ENCODE measurements around the gene BCL2. TPM values are rescaled to one million over a fixed set of nuclear protein-coding genes. Genes with fewer than 3 reads are reported as not detected.

The BCL2 gene
- total RNA-seq, 1 experiment from 2014 or later, result 2.6 TPM

DNA sequence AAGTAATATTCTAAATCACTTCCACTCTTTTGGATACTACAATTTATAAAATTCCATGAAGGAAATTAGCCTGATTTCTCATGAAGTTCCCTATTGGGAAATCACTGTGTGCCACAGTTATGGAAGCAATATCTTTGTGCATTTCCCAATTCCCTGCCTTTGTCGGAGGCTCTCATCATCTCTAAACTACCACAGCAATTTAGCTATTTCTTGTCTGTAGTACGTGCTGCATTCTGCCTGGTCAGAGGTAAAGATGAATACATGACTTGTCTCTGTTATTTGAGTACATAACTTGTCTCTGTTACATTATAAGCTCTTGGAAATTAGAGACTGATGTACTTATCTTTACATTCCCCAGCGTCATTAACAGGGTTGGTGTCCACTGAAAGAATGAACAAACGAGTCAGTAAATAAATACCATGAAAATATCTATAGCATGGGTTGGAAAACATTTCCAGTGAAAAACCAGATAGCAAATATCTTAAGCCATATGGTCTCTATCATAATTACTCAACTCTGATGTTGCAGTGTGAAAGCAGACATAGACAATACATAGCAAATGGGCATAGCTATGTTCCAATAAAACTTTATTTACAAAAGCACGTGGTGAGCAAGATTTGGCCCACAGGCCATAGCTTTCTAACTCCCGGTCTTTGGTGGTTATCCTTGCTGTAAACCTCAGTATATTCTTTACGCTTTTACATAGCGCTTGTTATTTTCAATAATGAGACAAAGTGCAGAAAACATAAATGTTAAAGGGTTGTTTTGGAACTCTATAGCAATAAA, 78.8 kb downstream of the BCL2 start:
- no peaks in the 10 kb centered on the region for H3K9me3 Mint-ChIP-seq
- no peak overlapping the region for H3K4me3 Mint-ChIP-seq
- no peak for ATAC-seq
- no peaks in the 10 kb centered on the region for H3K36me3 Mint-ChIP-seq
- no peaks in the 10 kb centered on the region for H3K27me3 Mint-ChIP-seq (ENCODE audit: low read depth)
- POLR2A ChIA-PET, result no interaction called here
- no peak for DNase-seq (ENCODE audit: low spot score)
- H3K4me1 Mint-ChIP-seq, result peaks cover 28% of the 10 kb centered on the region
- TF ChIP-seq ZNF138 (CRISPR knock-in tag; conservative IDR thresholded peaks at IDR 0.05) (no peak), E2F1 (CRISPR knock-in tag; IDR thresholded peaks at IDR 0.05) (no peak), FOXP1 (CRISPR knock-in tag; IDR thresholded peaks at IDR 0.05; ENCODE audit: borderline replicate concordance) (no peak), SMAD4 (CRISPR knock-in tag; IDR thresholded peaks at IDR 0.05) (no peak), CTCF (IDR thresholded peaks at IDR 0.05) (no peak), CDX4 (CRISPR knock-in tag; IDR thresholded peaks at IDR 0.05; ENCODE audit: borderline replicate concordance) (no peak), ZNF416 (CRISPR knock-in tag; IDR thresholded peaks at IDR 0.05) (no peak), GTF2I (CRISPR knock-in tag; conservative IDR thresholded peaks at IDR 0.05) (no peak), TEAD1 (CRISPR knock-in tag; IDR thresholded peaks at IDR 0.05) (no peak), ZNF396 (CRISPR knock-in tag; IDR thresholded peaks at IDR 0.05; ENCODE audit: borderline replicate concordance) (no peak), PRRX2 (CRISPR knock-in tag; IDR thresholded peaks at IDR 0.05) (no peak), ELF4 (CRISPR knock-in tag; IDR thresholded peaks at IDR 0.05; ENCODE audit: low read depth) (no peak)
- TF ChIP-seq, protein P1, sequence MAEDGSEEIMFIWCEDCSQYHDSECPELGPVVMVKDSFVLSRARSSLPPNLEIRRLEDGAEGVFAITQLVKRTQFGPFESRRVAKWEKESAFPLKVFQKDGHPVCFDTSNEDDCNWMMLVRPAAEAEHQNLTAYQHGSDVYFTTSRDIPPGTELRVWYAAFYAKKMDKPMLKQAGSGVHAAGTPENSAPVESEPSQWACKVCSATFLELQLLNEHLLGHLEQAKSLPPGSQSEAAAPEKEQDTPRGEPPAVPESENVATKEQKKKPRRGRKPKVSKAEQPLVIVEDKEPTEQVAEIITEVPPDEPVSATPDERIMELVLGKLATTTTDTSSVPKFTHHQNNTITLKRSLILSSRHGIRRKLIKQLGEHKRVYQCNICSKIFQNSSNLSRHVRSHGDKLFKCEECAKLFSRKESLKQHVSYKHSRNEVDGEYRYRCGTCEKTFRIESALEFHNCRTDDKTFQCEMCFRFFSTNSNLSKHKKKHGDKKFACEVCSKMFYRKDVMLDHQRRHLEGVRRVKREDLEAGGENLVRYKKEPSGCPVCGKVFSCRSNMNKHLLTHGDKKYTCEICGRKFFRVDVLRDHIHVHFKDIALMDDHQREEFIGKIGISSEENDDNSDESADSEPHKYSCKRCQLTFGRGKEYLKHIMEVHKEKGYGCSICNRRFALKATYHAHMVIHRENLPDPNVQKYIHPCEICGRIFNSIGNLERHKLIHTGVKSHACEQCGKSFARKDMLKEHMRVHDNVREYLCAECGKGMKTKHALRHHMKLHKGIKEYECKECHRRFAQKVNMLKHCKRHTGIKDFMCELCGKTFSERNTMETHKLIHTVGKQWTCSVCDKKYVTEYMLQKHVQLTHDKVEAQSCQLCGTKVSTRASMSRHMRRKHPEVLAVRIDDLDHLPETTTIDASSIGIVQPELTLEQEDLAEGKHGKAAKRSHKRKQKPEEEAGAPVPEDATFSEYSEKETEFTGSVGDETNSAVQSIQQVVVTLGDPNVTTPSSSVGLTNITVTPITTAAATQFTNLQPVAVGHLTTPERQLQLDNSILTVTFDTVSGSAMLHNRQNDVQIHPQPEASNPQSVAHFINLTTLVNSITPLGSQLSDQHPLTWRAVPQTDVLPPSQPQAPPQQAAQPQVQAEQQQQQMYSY (CRISPR knock-in tag; IDR thresholded peaks at IDR 0.05), result no peak
- TF ChIP-seq, protein P2, sequence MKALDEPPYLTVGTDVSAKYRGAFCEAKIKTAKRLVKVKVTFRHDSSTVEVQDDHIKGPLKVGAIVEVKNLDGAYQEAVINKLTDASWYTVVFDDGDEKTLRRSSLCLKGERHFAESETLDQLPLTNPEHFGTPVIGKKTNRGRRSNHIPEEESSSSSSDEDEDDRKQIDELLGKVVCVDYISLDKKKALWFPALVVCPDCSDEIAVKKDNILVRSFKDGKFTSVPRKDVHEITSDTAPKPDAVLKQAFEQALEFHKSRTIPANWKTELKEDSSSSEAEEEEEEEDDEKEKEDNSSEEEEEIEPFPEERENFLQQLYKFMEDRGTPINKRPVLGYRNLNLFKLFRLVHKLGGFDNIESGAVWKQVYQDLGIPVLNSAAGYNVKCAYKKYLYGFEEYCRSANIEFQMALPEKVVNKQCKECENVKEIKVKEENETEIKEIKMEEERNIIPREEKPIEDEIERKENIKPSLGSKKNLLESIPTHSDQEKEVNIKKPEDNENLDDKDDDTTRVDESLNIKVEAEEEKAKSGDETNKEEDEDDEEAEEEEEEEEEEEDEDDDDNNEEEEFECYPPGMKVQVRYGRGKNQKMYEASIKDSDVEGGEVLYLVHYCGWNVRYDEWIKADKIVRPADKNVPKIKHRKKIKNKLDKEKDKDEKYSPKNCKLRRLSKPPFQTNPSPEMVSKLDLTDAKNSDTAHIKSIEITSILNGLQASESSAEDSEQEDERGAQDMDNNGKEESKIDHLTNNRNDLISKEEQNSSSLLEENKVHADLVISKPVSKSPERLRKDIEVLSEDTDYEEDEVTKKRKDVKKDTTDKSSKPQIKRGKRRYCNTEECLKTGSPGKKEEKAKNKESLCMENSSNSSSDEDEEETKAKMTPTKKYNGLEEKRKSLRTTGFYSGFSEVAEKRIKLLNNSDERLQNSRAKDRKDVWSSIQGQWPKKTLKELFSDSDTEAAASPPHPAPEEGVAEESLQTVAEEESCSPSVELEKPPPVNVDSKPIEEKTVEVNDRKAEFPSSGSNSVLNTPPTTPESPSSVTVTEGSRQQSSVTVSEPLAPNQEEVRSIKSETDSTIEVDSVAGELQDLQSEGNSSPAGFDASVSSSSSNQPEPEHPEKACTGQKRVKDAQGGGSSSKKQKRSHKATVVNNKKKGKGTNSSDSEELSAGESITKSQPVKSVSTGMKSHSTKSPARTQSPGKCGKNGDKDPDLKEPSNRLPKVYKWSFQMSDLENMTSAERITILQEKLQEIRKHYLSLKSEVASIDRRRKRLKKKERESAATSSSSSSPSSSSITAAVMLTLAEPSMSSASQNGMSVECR (CRISPR knock-in tag; IDR thresholded peaks at IDR 0.05; ENCODE audit: borderline replicate concordance), result no peak
- TF ChIP-seq, protein P3, sequence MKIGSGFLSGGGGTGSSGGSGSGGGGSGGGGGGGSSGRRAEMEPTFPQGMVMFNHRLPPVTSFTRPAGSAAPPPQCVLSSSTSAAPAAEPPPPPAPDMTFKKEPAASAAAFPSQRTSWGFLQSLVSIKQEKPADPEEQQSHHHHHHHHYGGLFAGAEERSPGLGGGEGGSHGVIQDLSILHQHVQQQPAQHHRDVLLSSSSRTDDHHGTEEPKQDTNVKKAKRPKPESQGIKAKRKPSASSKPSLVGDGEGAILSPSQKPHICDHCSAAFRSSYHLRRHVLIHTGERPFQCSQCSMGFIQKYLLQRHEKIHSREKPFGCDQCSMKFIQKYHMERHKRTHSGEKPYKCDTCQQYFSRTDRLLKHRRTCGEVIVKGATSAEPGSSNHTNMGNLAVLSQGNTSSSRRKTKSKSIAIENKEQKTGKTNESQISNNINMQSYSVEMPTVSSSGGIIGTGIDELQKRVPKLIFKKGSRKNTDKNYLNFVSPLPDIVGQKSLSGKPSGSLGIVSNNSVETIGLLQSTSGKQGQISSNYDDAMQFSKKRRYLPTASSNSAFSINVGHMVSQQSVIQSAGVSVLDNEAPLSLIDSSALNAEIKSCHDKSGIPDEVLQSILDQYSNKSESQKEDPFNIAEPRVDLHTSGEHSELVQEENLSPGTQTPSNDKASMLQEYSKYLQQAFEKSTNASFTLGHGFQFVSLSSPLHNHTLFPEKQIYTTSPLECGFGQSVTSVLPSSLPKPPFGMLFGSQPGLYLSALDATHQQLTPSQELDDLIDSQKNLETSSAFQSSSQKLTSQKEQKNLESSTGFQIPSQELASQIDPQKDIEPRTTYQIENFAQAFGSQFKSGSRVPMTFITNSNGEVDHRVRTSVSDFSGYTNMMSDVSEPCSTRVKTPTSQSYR (CRISPR knock-in tag; IDR thresholded peaks at IDR 0.05), result no peak
- no peak overlapping the region for H3K27ac Mint-ChIP-seq
- CTCF ChIA-PET, result no interaction called here
